H1 (cell line): ENCODE results near the gene KRT14. TPM values are rescaled to one million over a fixed set of nuclear protein-coding genes. Genes with fewer than 3 reads are reported as not detected.

Experiments
- CTCF ChIA-PET: fragments of 300-600 bp; sonication (Branson Sonifier 250); formaldehyde crosslinking; loops from one replicate; lab custom pipeline; 2021; ENCODE audit not compliant: partially characterized antibody; lab: Charles Lee
- POLR2A ChIA-PET: fragments of 300-600 bp; sonication (Branson Sonifier 250); formaldehyde crosslinking; loops from one replicate; lab custom pipeline; 2021; ENCODE audit warnings: inconsistent platforms; ENCODE audit not compliant: partially characterized antibody; lab: Charles Lee
- DNase-seq, 2 experiments: peaks; one replicate each; pipeline versions ENCODE4 v3.0.0 to v3.0.0-alpha.2; 2010 to 2022; ENCODE audit warnings: low spot score in 2 of 2, low read depth in 1 of 2, mixed read lengths in 1 of 2
- FAIRE-seq: peaks from 2 replicates; lab custom pipeline; 2011; peaks lifted over from hg19 to GRCh38; lab: Jason Lieb, UNC
- H2AFZ ChIP-seq: 2 replicates; pipeline ENCODE4 v1.8.1; 2012; ENCODE audit warnings: low read length, inconsistent platforms
- H2AK5ac ChIP-seq: 2 replicates; pipeline ENCODE4 v1.6.1; 2013; ENCODE audit warnings: low read depth, low read length
- H2BK120ac ChIP-seq: replicated peaks from 2 replicates; pipeline ENCODE3; 2013; ENCODE audit warnings: low read depth, low read length, inconsistent platforms
- H2BK12ac ChIP-seq: 2 replicates; pipeline ENCODE4 v1.6.1; 2013; ENCODE audit warnings: low read depth, low read length
- H2BK15ac ChIP-seq: 2 replicates; pipeline ENCODE4 v1.6.1; 2013; ENCODE audit warnings: low read length
- H2BK20ac ChIP-seq: 2 replicates; pipeline ENCODE4 v1.6.1; 2013; ENCODE audit warnings: low read length
- H2BK5ac ChIP-seq: 2 replicates; pipeline ENCODE4 v1.6.1; 2013; ENCODE audit warnings: low read depth, low read length
- H3K14ac ChIP-seq: 2 replicates; pipeline ENCODE4 v1.6.1; 2013; ENCODE audit warnings: inconsistent platforms; ENCODE audit not compliant: insufficient read length
- H3K18ac ChIP-seq: 2 replicates; pipeline ENCODE4 v1.6.1; 2013; ENCODE audit warnings: low read length; ENCODE audit errors: extremely low read depth
- H3K23ac ChIP-seq: 2 replicates; pipeline ENCODE4 v1.6.1; 2013; ENCODE audit warnings: inconsistent platforms; ENCODE audit not compliant: insufficient read length
- H3K23me2 ChIP-seq: 2 replicates; pipeline ENCODE4 v1.6.1; 2013; ENCODE audit warnings: low read depth, low read length
- H3K27ac ChIP-seq: 2 replicates; pipeline ENCODE4 v1.6.1; 2011; ENCODE audit warnings: low read depth, low read length, inconsistent platforms
- H3K27me3 ChIP-seq, 4 experiments: replicated peaks in 1 of 4; 1 replicate in 1 of 4; 2 replicates in 3 of 4; pipeline versions ENCODE4 v1.6.1 to v1.8.1; 2011 to 2013; ENCODE audit warnings: low read length in 3 of 4, mild to moderate bottlenecking in 3 of 4, inconsistent platforms in 2 of 4, mixed read lengths in 2 of 4, moderate library complexity in 1 of 4; ENCODE audit not compliant: control insufficient read depth in 3 of 4, insufficient read depth in 3 of 4; ENCODE audit errors: extremely low read depth in 1 of 4
- H3K36me3 ChIP-seq, 4 experiments: 2 replicates each; pipeline versions ENCODE4 v1.6.1 to v1.8.1; 2011 to 2013; ENCODE audit warnings: mild to moderate bottlenecking in 4 of 4, low read length in 3 of 4, moderate library complexity in 2 of 4, control low read depth in 1 of 4, inconsistent platforms in 1 of 4; ENCODE audit not compliant: insufficient read depth in 4 of 4, control insufficient read depth in 2 of 4
- H3K4ac ChIP-seq: replicated peaks from 2 replicates; pipeline ENCODE3; 2013; ENCODE audit warnings: low read length, low read depth, mixed read lengths, inconsistent platforms; ENCODE audit not compliant: insufficient read length
- H3K4me1 ChIP-seq, 4 experiments: replicated peaks in 1 of 4; 1 replicate in 1 of 4; 2 replicates in 3 of 4; pipeline versions ENCODE4 v1.6.1 to v1.8.1; 2011 to 2013; ENCODE audit warnings: low read length in 3 of 4, inconsistent platforms in 2 of 4, mixed read lengths in 1 of 4; ENCODE audit not compliant: insufficient read depth in 4 of 4, control insufficient read depth in 3 of 4
- H3K4me2 ChIP-seq, 2 experiments: 2 replicates each; pipeline versions ENCODE4 v1.6.1 to v1.8.1; 2011 to 2013; ENCODE audit warnings: low read depth in 2 of 2, low read length in 2 of 2, control low read depth in 1 of 2, inconsistent platforms in 1 of 2, mild to moderate bottlenecking in 1 of 2; ENCODE audit not compliant: insufficient read depth in 1 of 2
- H3K4me3 ChIP-seq, 4 experiments: fragments of 200-600, 300-600 bp in 1 of 4; sonication (generic), shearing (Covaris generic), sonication (Bioruptor Twin) in 1 of 4; 2 replicates each; pipeline versions ENCODE4 v1.5.1 to v1.8.1; 2011 to 2016; ENCODE audit warnings: low read length in 4 of 4, low read depth in 3 of 4, control low read depth in 2 of 4, inconsistent platforms in 2 of 4, mild to moderate bottlenecking in 2 of 4, mixed read lengths in 1 of 4, moderate library complexity in 1 of 4; ENCODE audit not compliant: insufficient read depth in 2 of 4; ENCODE audit errors: extremely low read depth in 1 of 4
- H3K56ac ChIP-seq: replicated peaks from 2 replicates; pipeline ENCODE3; 2013; ENCODE audit warnings: low read depth, mild to moderate bottlenecking, mixed read lengths, low read length, inconsistent platforms; ENCODE audit not compliant: insufficient read length
- H3K79me1 ChIP-seq: 2 replicates; pipeline ENCODE4 v1.6.1; 2013; ENCODE audit warnings: low read depth, low read length, control low read depth
- H3K79me2 ChIP-seq, 2 experiments: 2 replicates each; pipeline versions ENCODE4 v1.6.1 to v1.8.1; 2012 to 2013; ENCODE audit warnings: low read length in 2 of 2, mild to moderate bottlenecking in 2 of 2, inconsistent platforms in 1 of 2; ENCODE audit not compliant: insufficient read depth in 2 of 2, control insufficient read depth in 1 of 2
- H3K9ac ChIP-seq, 4 experiments: replicated peaks in 1 of 4; 1 replicate in 1 of 4; 2 replicates in 3 of 4; pipeline versions ENCODE4 v1.6.1 to v1.8.1; 2011 to 2013; ENCODE audit warnings: low read depth in 3 of 4, low read length in 3 of 4, control low read depth in 2 of 4, mild to moderate bottlenecking in 2 of 4, moderate library complexity in 2 of 4, inconsistent platforms in 1 of 4; ENCODE audit errors: extremely low read depth in 1 of 4
- H3K9me3 ChIP-seq, 2 experiments: 2 replicates each; pipeline versions ENCODE4 v1.6.1 to v1.8.1; 2012 to 2013; ENCODE audit warnings: mild to moderate bottlenecking in 2 of 2, moderate library complexity in 2 of 2, control low read depth in 1 of 2, inconsistent platforms in 1 of 2, low read depth in 1 of 2, low read length in 1 of 2, mixed read lengths in 1 of 2; ENCODE audit not compliant: insufficient read depth in 2 of 2
- H4K20me1 ChIP-seq, 2 experiments: replicated peaks in 1 of 2; 2 replicates each; pipeline versions ENCODE3 to v1.8.1; 2011 to 2013; ENCODE audit warnings: inconsistent platforms in 2 of 2, low read length in 2 of 2, mild to moderate bottlenecking in 1 of 2; ENCODE audit not compliant: insufficient read depth in 2 of 2, control insufficient read depth in 1 of 2
- H4K5ac ChIP-seq: 2 replicates; pipeline ENCODE4 v1.6.1; 2013; ENCODE audit warnings: low read length, low read depth, mixed read lengths, inconsistent platforms; ENCODE audit not compliant: insufficient read length
- H4K8ac ChIP-seq: 2 replicates; pipeline ENCODE4 v1.8.0; 2013; ENCODE audit warnings: mild to moderate bottlenecking, moderate library complexity, low read length, inconsistent platforms; ENCODE audit not compliant: insufficient read depth; ENCODE audit errors: extremely low read depth
- H4K91ac ChIP-seq: replicated peaks from 2 replicates; pipeline ENCODE3; 2013; ENCODE audit warnings: low read length, mixed read lengths, inconsistent platforms; ENCODE audit not compliant: insufficient read length
- CBX8 ChIP-seq: fragments of 300-800, 300-1000 bp; sonication (generic); IDR thresholded peaks from 2 replicates; pipeline ENCODE4 v1.7.1; 2016; ENCODE audit warnings: low read depth, low read length, borderline replicate concordance
- CHD2 ChIP-seq: IDR thresholded peaks from 2 replicates; pipeline ENCODE4 v1.6.1; 2012; ENCODE audit warnings: low read length, improper control_type of control experiment
- E2F6 ChIP-seq: IDR thresholded peaks from 2 replicates; pipeline ENCODE4 v1.6.1; 2012; ENCODE audit warnings: inconsistent platforms
- JUND ChIP-seq: IDR thresholded peaks from 2 replicates; pipeline ENCODE4 v1.6.1; 2011; ENCODE audit warnings: mild to moderate bottlenecking, improper control_type of control experiment, low read length
- NRF1 ChIP-seq: IDR thresholded peaks from 2 replicates; pipeline ENCODE4 v1.6.1; 2011; ENCODE audit warnings: mild to moderate bottlenecking, low read depth, low read length, improper control_type of control experiment
- PHF8 ChIP-seq: fragments of 200-600 bp; sonication (generic); conservative IDR thresholded peaks from 2 replicates; pipeline ENCODE4 v1.7.1; 2012; ENCODE audit warnings: low read depth, mild to moderate bottlenecking, inconsistent platforms, low read length, moderate library complexity
- RNF2 ChIP-seq: fragments of 200-900, 300-1000 bp; sonication (generic); IDR thresholded peaks from 2 replicates; pipeline ENCODE4 v1.7.1; 2016; ENCODE audit warnings: borderline replicate concordance, low read depth, mild to moderate bottlenecking, antibody characterized with exemption, low read length; ENCODE audit not compliant: poor library complexity, severe bottlenecking; ENCODE audit errors: missing control alignments
- SAP30 ChIP-seq: fragments of 300-600 bp; sonication (generic); IDR thresholded peaks from 2 replicates; pipeline ENCODE4 v1.7.1; 2012; ENCODE audit warnings: low read length, moderate library complexity, mild to moderate bottlenecking, inconsistent platforms; ENCODE audit not compliant: insufficient read depth, insufficient replicate concordance
- SIRT6 ChIP-seq: IDR thresholded peaks from one replicate; pipeline ENCODE4 v1.7.1; 2012; ENCODE audit warnings: low read length, inconsistent platforms
- SRF ChIP-seq: IDR thresholded peaks from 2 replicates; pipeline ENCODE4 v1.6.1; 2011; ENCODE audit warnings: mild to moderate bottlenecking, low read depth, low read length, moderate library complexity
- SUZ12 ChIP-seq: fragments of 200-600 bp; sonication (generic); IDR thresholded peaks from 2 replicates; pipeline ENCODE4 v1.6.1; 2012; ENCODE audit warnings: mild to moderate bottlenecking, inconsistent platforms, low read length, moderate library complexity, mixed read lengths
- TBP ChIP-seq: IDR thresholded peaks from 2 replicates; pipeline ENCODE4 v1.6.1; 2011; ENCODE audit warnings: low read depth, low read length, improper control_type of control experiment
- TEAD4 ChIP-seq: IDR thresholded peaks from 2 replicates; pipeline ENCODE4 v1.6.1; 2012; ENCODE audit warnings: low read depth, low read length, inconsistent platforms, mixed read lengths
- WGBS, 2 experiments: shearing (Covaris generic) in 1 of 2; methylation state at CpG; one replicate each; pipeline versions ENCODE4 v1.1.6 to v1.1.7; 2013 to 2015; ENCODE audit warnings: low lambda C conversion rate in 2 of 2, mixed read lengths in 2 of 2, inconsistent platforms in 1 of 2, low coverage in 1 of 2, missing lambda C conversion rate in 1 of 2; ENCODE audit not compliant: insufficient replicate concordance in 2 of 2, insufficient coverage in 1 of 2, insufficient read length in 1 of 2; ENCODE audit errors: extremely low coverage in 1 of 2, missing lambda C conversion rate in 1 of 2; 5-methylcytosine and 5-hydroxymethylcytosine counted together
- polyA plus RNA-seq, 7 experiments: library from polyadenylated mRNA; depleted of rRNA in 3 of 7; stranded (reverse) in 5 of 7; unstranded in 2 of 7; fragments of >200 nt in 5 of 7; fragments of 200-250 nt in 2 of 7; gene quantifications; 1 replicate in 5 of 7; 2 replicates in 1 of 7; 4 replicates in 1 of 7; pipeline versions ENCODE4 v1.2.1 to v1.2.3, GENCODE V29; 2011 to 2013; ENCODE audit warnings: missing spikeins in 2 of 7, mixed read lengths in 2 of 7
- total RNA-seq: library from RNA; stranded (reverse); fragmentation: NEBNext Ultra II Directional; extraction: Animal tissue kit (Norgen Biotek cat#: 25700); gene quantifications from 2 replicates; pipeline ENCODE4 v1.2.1, GENCODE V29; 2021

KRT14 gene
- total and polyA plus RNA-seq, 2 of the 8 experiments (the other 6 are each of a cell fraction or from before 2014, with no cell fraction given): 0.35 TPM; not detected in 1

GRCh38 chr17:41614098-41614497 lies 27.4 kb upstream of the KRT14 start:
- H3K79me2 ChIP-seq: no peaks in the 10 kb centered on the region
- H3K9me3 ChIP-seq: no peaks in the 10 kb centered on the region
- H2AK5ac ChIP-seq: 0 out of 2 replicates have a peak overlapping the region, but pooled peaks have one; percentile 53
- H4K5ac ChIP-seq: no peak overlapping the region
- no peak overlapping the region for H3K4me2 ChIP-seq
- H2BK12ac ChIP-seq: no peak overlapping the region
- no peak overlapping the region for H3K4me3 ChIP-seq
- no peak overlapping the region for H3K14ac ChIP-seq
- no peak overlapping the region for H2BK5ac ChIP-seq
- H3K36me3 ChIP-seq: no peaks in the 10 kb centered on the region
- no peak overlapping the region for H2BK15ac ChIP-seq
- no peak overlapping the region for H2BK20ac ChIP-seq
- H3K27me3 ChIP-seq: no peaks in the 10 kb centered on the region
- peaks cover 0 to 5% (median 4%) of the 10 kb centered on the region in 4 experiments; a peak in 4 of 7 replicates for H3K4me1 ChIP-seq
- ChIA-PET POLR2A (interaction anchor here (1.5 kb wide), 1 partner anchor 75 kb away, joined by 4 read pairs; no protein-coding TSS in a partner anchor), CTCF (interaction anchor here (0.6 to 2.3 kb wide), 5 partner anchors 10 to 49 kb away, joined by 3 to 11 read pairs (median 3); partner anchors contain the start of gene KRT17)
- no peak overlapping the region for H3K23ac ChIP-seq
- H2AFZ ChIP-seq: no peak overlapping the region
- no peak for FAIRE-seq
- no peaks in the 10 kb centered on the region for H3K23me2 ChIP-seq
- no peak overlapping the region for H4K8ac ChIP-seq
- no peaks in the 10 kb centered on the region for H3K79me1 ChIP-seq
- H4K20me1 ChIP-seq: no peaks in the 10 kb centered on the region
- H2BK120ac ChIP-seq: no peak overlapping the region
- H3K27ac ChIP-seq: no peak overlapping the region
- H3K18ac ChIP-seq: no peak overlapping the region
- no peak overlapping the region for H3K56ac ChIP-seq
- no peak overlapping the region for H4K91ac ChIP-seq
- no peak overlapping the region for H3K9ac ChIP-seq
- no peak overlapping the region for H3K4ac ChIP-seq
- WGBS, 2 experiments: 89% methylated on average over 5 of the region's 5 CpGs; no CpG with 5 or more reads in 1 of the 2 experiments
- DNase-seq: no peak
- TF ChIP-seq SUZ12 (no peak), PHF8 (no peak), TEAD4 (no peak), NRF1 (no peak), E2F6 (no peak), RNF2 (no peak), SRF (no peak), TBP (no peak), SIRT6 (no peak), JUND (no peak), CHD2 (no peak), CBX8 (no peak), SAP30 (no peak)
